A549 (cell line): ENCODE measurements around the gene SPRED3.
"Not testable (repeated sequence)": the region's sequence is repeated elsewhere in the genome, so short reads cannot be mapped to it uniquely, and the experiment has no call there.

Experiments used
- CTCF ChIP-seq: fragments of >200 bp; sonication (Bioruptor Twin); formaldehyde crosslinking; IDR thresholded peaks from 3 replicates; pipeline ENCODE4 v1.5.1; 2016
- EHMT2 ChIP-seq: fragments of 200-600 bp; sonication (generic); IDR thresholded peaks from 2 replicates; pipeline ENCODE4 v1.6.1; 2016; ENCODE audit warnings: antibody characterized with exemption, low read depth, mild to moderate bottlenecking, moderate library complexity
- EP300 ChIP-seq, 2 experiments: fragments of >200 bp; sonication (Bioruptor Twin); formaldehyde crosslinking; IDR thresholded peaks; 2 replicates in 1 of 2; 3 replicates in 1 of 2; pipeline ENCODE4 v1.6.1; 2016 to 2017
- ESRRA ChIP-seq: fragments of 150-350 bp; IDR thresholded peaks from 2 replicates; pipeline ENCODE4 v1.6.1; 2014; ENCODE audit warnings: mild to moderate bottlenecking, low read length, borderline replicate concordance
- JUN ChIP-seq, 2 experiments: fragments of >200 bp; sonication (Bioruptor Twin); formaldehyde crosslinking; IDR thresholded peaks; 2 replicates in 1 of 2; 3 replicates in 1 of 2; pipeline ENCODE4 v1.6.1; 2016 to 2017
- MAFK ChIP-seq: fragments of 450-650 bp; IDR thresholded peaks from 2 replicates; pipeline ENCODE4 v1.6.1; 2014; ENCODE audit not compliant: partially characterized antibody
- NR3C1 ChIP-seq: fragments of >200 bp; sonication (Bioruptor Twin); formaldehyde crosslinking; IDR thresholded peaks from 3 replicates; pipeline ENCODE4 v1.6.1; 2017
- POLR2A ChIP-seq: IDR thresholded peaks from 2 replicates; pipeline ENCODE4 v1.6.1; 2012; ENCODE audit warnings: mild to moderate bottlenecking, low read length
- RAD21 ChIP-seq, 2 experiments: fragments of >200 bp in 1 of 2; sonication (Bioruptor Twin) in 1 of 2; formaldehyde crosslinking in 1 of 2; IDR thresholded peaks in 1 of 2; conservative IDR thresholded peaks in 1 of 2; 2 replicates in 1 of 2; 3 replicates in 1 of 2; pipeline ENCODE4 v1.6.1; 2012 to 2018; ENCODE audit warnings: inconsistent platforms in 1 of 2
- RCOR1 ChIP-seq: fragments of 150-350 bp; IDR thresholded peaks from 2 replicates; pipeline ENCODE4 v1.6.1; 2014; ENCODE audit warnings: antibody characterized with exemption, low read length, low read depth
- RFX5 ChIP-seq: fragments of 450-650 bp; IDR thresholded peaks from 2 replicates; pipeline ENCODE4 v1.7.1; 2014; ENCODE audit warnings: antibody characterized with exemption, mild to moderate bottlenecking, moderate library complexity

GRCh38 chr19:38339011-38339410, 49.5 kb upstream of the SPRED3 start:
- not testable (repeated sequence) for TF ChIP-seq CTCF; ESRRA; JUN (IDR thresholded peaks at IDR 0.05); RFX5; EHMT2; RCOR1; MAFK; RAD21 (conservative IDR thresholded peaks at IDR 0.05 in 1 of 2, IDR thresholded peaks at IDR 0.05 in 1 of 2); POLR2A; EP300 (IDR thresholded peaks at IDR 0.05); NR3C1
